K562 (cell line): ENCODE measurements around the gene SLC35D3.

Experiments
- GABPA ChIP-seq: fragments of 200-800 bp; sonication (Bioruptor generic); conservative IDR thresholded peaks from 2 replicates; pipeline ENCODE4 v1.6.1; 2016; ENCODE audit warnings: low read depth, missing genetic modification characterization, missing compliant biosample characterization
- KLF13 ChIP-seq: fragments of 450-650 bp; IDR thresholded peaks from 2 replicates; pipeline ENCODE4 v1.6.1; 2016; ENCODE audit warnings: missing genetic modification characterization, low read depth, mild to moderate bottlenecking, missing compliant biosample characterization, moderate library complexity, borderline replicate concordance
- MCM2 ChIP-seq: fragments of 450-650 bp; IDR thresholded peaks from 2 replicates; pipeline ENCODE4 v1.6.1; 2017; ENCODE audit warnings: low read depth, mild to moderate bottlenecking
- YY1 ChIP-seq, 3 experiments: IDR thresholded peaks; 2 replicates each; pipeline ENCODE4 v1.6.1; 2011; ENCODE audit warnings: low read length in 2 of 3, mild to moderate bottlenecking in 2 of 3, moderate library complexity in 2 of 3, borderline replicate concordance in 1 of 3, control low read depth in 1 of 3, low read depth in 1 of 3; ENCODE audit not compliant: insufficient read depth in 3 of 3, insufficient replicate concordance in 2 of 3, control insufficient read depth in 1 of 3, insufficient read length in 1 of 3; ENCODE audit errors: extremely low read depth in 1 of 3
- TF ChIP-seq, protein P1 (sequence below), 2 experiments: IDR thresholded peaks; 2 replicates each; pipeline ENCODE4 v1.6.1; 2012; ENCODE audit warnings: improper control_type of control experiment in 2 of 2, low read depth in 2 of 2, low read length in 2 of 2, borderline replicate concordance in 1 of 2

GRCh38 chr6:136926383-136926782 lies 4.3 kb downstream of the SLC35D3 start:
- no peak for TF ChIP-seq MCM2
- TF ChIP-seq KLF13 (tag), result no peak
- TF ChIP-seq GABPA (tag), result no peak
- TF ChIP-seq YY1 (IDR thresholded peaks at IDR 0.05; ENCODE audit: borderline replicate concordance in 1 of 3, control insufficient read depth in 1 of 3, extremely low read depth in 1 of 3, insufficient read depth in 3 of 3, insufficient read length in 1 of 3, insufficient replicate concordance in 2 of 3, low read depth in 1 of 3, low read length in 2 of 3), result no peak
- TF ChIP-seq, protein P1, sequence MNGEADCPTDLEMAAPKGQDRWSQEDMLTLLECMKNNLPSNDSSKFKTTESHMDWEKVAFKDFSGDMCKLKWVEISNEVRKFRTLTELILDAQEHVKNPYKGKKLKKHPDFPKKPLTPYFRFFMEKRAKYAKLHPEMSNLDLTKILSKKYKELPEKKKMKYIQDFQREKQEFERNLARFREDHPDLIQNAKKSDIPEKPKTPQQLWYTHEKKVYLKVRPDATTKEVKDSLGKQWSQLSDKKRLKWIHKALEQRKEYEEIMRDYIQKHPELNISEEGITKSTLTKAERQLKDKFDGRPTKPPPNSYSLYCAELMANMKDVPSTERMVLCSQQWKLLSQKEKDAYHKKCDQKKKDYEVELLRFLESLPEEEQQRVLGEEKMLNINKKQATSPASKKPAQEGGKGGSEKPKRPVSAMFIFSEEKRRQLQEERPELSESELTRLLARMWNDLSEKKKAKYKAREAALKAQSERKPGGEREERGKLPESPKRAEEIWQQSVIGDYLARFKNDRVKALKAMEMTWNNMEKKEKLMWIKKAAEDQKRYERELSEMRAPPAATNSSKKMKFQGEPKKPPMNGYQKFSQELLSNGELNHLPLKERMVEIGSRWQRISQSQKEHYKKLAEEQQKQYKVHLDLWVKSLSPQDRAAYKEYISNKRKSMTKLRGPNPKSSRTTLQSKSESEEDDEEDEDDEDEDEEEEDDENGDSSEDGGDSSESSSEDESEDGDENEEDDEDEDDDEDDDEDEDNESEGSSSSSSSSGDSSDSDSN (IDR thresholded peaks at IDR 0.05; ENCODE audit: borderline replicate concordance in 1 of 2, low read depth in 2 of 2, low read length in 2 of 2), result no peak
